ES-I3 (cell line): ENCODE measurements around the gene RTN1.

ENCODE experiments used
- H3K36me3 ChIP-seq: 2 replicates; pipeline ENCODE4 v1.6.1; 2013; ENCODE audit warnings: mild to moderate bottlenecking, low read length, control low read depth, moderate library complexity; ENCODE audit not compliant: insufficient read depth
- H3K4me1 ChIP-seq: 2 replicates; pipeline ENCODE4 v1.6.1; 2013; ENCODE audit warnings: mild to moderate bottlenecking, control low read depth, low read length; ENCODE audit not compliant: insufficient read depth
- H3K9ac ChIP-seq: 2 replicates; pipeline ENCODE4 v1.6.1; 2013; ENCODE audit warnings: low read depth, mild to moderate bottlenecking, low read length, moderate library complexity
- H3K9me3 ChIP-seq: 2 replicates; pipeline ENCODE4 v1.6.1; 2013; ENCODE audit warnings: mild to moderate bottlenecking, low read length, moderate library complexity; ENCODE audit not compliant: control insufficient read depth, insufficient read depth

RTN1 gene

DNA sequence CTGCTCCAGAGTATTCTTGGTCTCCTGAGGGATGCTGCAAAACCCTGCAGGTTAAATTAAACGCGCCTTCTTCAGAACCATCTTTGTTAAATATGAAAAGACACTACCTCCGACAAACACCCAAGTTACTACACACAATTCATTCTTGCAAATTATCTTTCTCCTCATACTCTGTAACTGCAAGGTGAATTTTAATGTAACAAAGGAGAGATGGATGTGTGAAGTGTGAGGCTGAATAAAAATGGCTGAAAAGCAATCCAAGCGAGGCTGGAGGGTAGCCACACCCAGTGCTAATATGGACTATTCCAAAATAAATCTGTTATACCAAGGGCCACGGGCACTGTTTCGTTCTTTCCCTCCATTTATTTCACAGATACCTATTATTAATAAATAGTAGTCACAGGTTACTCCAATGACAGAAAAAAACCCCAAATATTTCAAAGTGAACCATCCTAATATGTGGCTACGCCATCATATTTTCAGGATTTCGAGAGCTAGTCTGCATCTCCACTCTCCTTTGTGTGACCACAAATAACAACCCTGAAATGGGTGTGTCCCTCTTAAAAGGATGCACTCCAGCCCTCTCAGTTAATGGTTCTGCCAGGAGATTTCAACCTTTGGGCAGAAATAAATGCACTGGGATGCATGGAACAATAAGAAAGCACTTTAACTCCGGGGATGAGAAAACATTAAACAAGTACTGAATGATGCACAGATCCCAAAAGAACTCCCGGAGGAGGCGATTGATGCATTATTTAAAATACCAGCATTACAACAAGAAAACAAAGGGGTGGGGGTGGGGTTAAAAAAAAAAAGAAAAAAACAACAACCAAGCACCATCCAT lies 240.9 kb downstream of the RTN1 start:
- Histone ChIP-seq H3K4me1 (no peaks in the 10 kb centered on the region), H3K36me3 (no peaks in the 10 kb centered on the region), H3K9me3 (no peaks in the 10 kb centered on the region), H3K9ac (peak overlapping the region; percentile 55; the same call in 1 of the 2 replicates)

DNA sequence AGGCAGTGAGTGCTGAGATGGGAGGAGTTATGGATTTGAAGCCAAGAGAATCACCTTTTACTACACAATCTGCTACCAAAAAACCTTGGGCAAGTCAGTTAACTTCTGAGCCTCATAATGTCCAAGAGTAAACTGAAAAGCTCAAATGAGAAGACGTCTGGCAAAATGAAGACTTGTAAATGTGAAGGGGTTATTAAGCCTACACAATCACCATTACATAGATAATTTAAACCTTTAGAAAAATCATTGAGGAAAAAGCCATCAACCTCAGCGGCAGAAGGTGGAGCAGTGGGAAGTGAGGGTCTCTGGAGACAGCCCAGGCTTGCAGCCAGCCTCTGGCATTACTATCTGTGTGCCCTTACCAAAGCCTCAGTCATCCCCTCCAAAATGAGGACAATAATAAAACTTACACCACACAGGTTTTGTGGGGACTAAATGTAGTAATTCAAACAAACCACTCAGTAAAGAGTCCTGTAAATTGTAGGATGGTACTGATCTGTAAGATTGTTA lies 243.5 kb downstream of the RTN1 start:
- H3K9me3 ChIP-seq: no peaks in the 10 kb centered on the region
- no peaks in the 10 kb centered on the region for H3K4me1 ChIP-seq
- no peak overlapping the region for H3K9ac ChIP-seq
- no peaks in the 10 kb centered on the region for H3K36me3 ChIP-seq

- Histone ChIP-seq H3K4me1 (no peaks in the 10 kb centered on the region), H3K9ac (no peak overlapping the region)
Observed at GRCh38 chr14:59622631-59623030, 247.9 kb downstream of the RTN1 start.

GRCh38 chr14:59619061-59619460 lies 251.5 kb downstream of the RTN1 start:
- H3K9me3 ChIP-seq: no peaks in the 10 kb centered on the region
- no peaks in the 10 kb centered on the region for H3K4me1 ChIP-seq
- no peaks in the 10 kb centered on the region for H3K36me3 ChIP-seq
- no peak overlapping the region for H3K9ac ChIP-seq

More at GRCh38 chr14:59622631-59623030, 247.9 kb downstream of the RTN1 start:
- Histone ChIP-seq H3K9me3 (no peaks in the 10 kb centered on the region), H3K36me3 (no peaks in the 10 kb centered on the region)

DNA sequence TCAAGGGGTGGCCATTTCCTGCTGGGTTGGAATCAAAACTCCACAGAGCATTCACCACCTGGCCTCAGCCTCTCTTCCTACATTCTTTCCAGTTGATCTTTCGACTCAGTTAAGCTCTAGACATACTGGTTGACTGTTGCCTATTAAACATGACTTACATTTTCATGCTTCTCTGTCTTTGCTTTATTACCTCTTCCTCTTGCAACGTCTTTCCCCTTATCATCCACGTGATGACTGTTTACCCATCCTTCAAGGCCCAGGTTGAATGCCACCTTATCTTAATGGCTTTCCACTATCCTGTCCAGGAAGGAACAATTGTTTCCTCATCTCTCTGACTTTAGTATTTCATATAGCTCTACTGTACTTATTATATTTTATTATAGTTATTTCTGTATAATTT lies 269.5 kb downstream of the RTN1 start:
- H3K4me1 ChIP-seq: no peaks in the 10 kb centered on the region
- no peaks in the 10 kb centered on the region for H3K9me3 ChIP-seq
- no peak overlapping the region for H3K9ac ChIP-seq
- H3K36me3 ChIP-seq: no peaks in the 10 kb centered on the region

DNA sequence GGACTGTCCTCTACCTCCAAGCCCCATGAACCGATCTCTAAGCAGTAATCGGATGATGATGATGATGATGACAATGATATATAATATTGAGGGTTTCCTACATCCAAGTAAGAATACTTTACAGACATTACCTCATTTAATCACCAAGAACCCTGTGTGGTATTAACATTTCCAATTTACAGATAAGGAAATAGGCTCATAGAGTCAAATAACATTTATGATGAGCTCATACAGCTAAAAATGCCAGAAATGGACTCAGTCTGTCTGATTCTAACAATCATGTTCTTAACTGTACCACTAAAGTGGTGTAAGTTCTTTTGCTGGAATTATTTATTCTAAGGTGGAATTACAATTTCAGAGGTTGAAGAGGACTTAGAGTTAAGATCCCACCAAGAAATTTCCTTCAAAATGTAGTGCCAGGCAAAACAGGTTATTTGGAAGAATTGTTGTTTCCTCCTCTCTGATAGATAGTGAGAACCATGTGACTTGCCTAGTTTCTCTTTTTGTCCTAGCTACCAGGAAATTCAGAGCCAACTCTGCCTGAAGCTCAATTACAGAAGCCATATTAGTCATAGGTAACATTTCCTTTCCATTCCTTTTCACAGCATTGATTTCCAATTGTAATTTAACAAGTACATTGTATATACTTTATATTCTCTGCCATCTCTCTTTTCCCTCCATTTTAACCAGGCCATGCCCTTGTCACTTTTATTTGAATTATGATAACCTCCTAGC lies 270.2 kb downstream of the RTN1 start:
- Histone ChIP-seq H3K36me3 (no peaks in the 10 kb centered on the region), H3K9ac (no peak overlapping the region), H3K9me3 (no peaks in the 10 kb centered on the region), H3K4me1 (no peaks in the 10 kb centered on the region)

- Histone ChIP-seq H3K9ac (no peak overlapping the region), H3K4me1 (no peaks in the 10 kb centered on the region), H3K9me3 (no peaks in the 10 kb centered on the region), H3K36me3 (no peaks in the 10 kb centered on the region)
Observed at GRCh38 chr14:59595071-59595470, 275.5 kb downstream of the RTN1 start.

- Histone ChIP-seq H3K9me3 (no peaks in the 10 kb centered on the region), H3K36me3 (no peaks in the 10 kb centered on the region), H3K4me1 (no peaks in the 10 kb centered on the region), H3K9ac (no peak overlapping the region)
Observed at GRCh38 chr14:59591641-59592370, 278.8 kb downstream of the RTN1 start.

DNA sequence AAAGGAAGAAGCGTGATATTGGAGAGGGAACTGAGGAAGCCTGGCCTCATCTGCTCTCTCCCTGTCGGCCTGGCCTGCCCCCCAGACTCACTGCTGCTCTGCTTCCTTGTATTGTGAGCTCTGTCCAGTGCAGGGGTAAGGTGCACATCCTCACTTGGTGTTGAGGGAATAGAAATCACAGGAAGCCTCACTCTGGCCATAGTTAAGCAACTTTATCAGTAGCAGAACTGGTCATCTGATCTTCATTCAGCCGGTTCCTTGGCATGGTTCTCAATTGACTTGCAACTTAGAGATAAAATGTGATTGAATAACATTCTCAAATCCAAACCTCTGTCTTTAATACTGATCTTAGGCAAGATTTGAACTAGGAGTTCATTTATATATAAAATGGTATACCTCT lies 282.5 kb downstream of the RTN1 start:
- Histone ChIP-seq H3K4me1 (no peaks in the 10 kb centered on the region; the same call in 1 of the 2 replicates), H3K36me3 (no peaks in the 10 kb centered on the region), H3K9me3 (no peaks in the 10 kb centered on the region), H3K9ac (no peak overlapping the region)

GRCh38 chr14:59585891-59586554 lies 284.6 kb downstream of the RTN1 start:
- no peak overlapping the region for H3K9ac ChIP-seq
- no peaks in the 10 kb centered on the region; the same call in 1 of the 2 replicates for H3K4me1 ChIP-seq
- H3K9me3 ChIP-seq: no peaks in the 10 kb centered on the region
- no peaks in the 10 kb centered on the region for H3K36me3 ChIP-seq

GRCh38 chr14:59583755-59584154 lies 286.8 kb downstream of the RTN1 start:
- Histone ChIP-seq H3K4me1 (no peaks in the 10 kb centered on the region; the same call in 1 of the 2 replicates), H3K36me3 (no peaks in the 10 kb centered on the region), H3K9ac (no peak overlapping the region), H3K9me3 (no peaks in the 10 kb centered on the region)

DNA sequence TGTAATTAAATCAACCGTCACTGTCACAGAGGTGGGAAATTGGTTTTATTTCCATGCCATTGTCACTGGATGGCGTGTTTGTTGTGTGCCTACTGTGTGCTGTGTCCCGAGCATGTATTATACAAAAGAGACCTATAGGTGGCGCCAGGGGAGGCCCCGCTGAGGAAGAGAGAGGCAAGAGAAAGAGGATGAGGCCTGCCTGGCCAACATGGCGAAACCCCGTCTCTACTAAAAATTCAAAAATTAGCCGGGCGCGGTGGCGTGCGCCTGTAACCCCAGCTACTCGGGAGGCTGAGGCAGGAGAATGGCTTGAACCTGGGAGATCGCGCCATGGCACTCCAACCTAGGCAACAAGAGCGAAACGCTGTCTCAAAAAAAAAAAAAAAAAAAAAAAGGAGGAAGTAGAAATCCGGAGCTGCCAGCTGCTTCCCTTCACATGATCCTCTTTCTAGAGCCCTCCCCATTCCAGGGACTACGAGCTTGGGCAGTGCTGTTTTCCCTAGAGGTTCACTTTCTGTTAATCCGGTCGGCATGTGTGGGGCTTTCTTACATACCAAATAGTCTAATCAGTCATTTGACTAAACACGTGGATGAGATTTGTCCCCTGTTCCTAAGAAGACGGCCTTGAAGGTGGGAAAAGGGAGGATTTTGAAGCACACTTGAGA lies 287.6 kb downstream of the RTN1 start:
- H3K36me3 ChIP-seq: no peaks in the 10 kb centered on the region
- no peaks in the 10 kb centered on the region for H3K9me3 ChIP-seq
- H3K9ac ChIP-seq: peak overlapping the region; percentile 5; the same call in 1 of the 2 replicates
- no peaks in the 10 kb centered on the region; the same call in 1 of the 2 replicates for H3K4me1 ChIP-seq

GRCh38 chr14:59582161-59582560 lies 288.4 kb downstream of the RTN1 start:
- no peaks in the 10 kb centered on the region; the same call in 1 of the 2 replicates for H3K4me1 ChIP-seq
- H3K9ac ChIP-seq: no peak overlapping the region
- no peaks in the 10 kb centered on the region for H3K36me3 ChIP-seq
- no peaks in the 10 kb centered on the region for H3K9me3 ChIP-seq
